ENCODE measurements around the gene SYVN1.

DNA sequence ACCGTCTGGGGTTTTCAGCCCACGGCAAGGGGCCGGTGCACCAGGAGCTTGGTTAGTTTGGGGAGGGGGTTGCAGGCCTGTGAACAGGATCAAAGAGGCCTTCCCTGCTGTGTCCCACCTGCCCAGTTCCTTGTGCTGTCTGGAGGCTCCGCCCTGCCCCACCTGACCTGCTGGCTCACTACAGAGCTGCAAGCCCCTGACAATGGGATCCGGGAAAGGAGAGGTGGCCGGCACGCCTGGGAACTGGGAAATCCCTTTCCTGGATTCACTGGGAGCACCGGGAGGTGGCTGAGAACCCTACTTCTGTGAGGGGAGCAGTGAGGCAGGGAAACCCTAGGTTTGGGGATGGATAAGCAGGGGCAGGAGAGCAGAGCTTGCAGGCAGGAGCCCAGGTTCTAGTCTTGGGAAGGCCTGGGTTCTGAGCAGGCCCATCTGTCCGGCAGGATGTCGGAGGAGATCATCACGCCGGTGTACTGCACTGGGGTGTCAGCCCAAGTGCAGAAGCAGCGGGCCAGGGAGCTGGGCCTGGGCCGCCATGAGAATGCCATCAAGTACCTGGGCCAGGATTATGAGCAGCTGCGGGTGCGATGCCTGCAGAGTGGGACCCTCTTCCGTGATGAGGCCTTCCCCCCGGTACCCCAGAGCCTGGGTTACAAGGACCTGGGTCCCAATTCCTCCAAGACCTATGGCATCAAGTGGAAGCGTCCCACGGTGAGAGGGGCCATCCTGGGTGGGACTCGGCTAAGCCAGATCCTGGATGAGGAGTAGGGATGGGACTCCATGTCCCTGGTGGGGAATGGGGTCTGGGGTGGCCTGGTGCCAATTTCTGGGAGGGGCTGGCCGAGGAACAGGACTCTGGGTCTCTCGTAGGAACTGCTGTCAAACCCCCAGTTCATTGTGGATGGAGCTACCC lies 48.2 kb upstream of the SYVN1 start:
- TF ChIP-seq, protein P1, sequence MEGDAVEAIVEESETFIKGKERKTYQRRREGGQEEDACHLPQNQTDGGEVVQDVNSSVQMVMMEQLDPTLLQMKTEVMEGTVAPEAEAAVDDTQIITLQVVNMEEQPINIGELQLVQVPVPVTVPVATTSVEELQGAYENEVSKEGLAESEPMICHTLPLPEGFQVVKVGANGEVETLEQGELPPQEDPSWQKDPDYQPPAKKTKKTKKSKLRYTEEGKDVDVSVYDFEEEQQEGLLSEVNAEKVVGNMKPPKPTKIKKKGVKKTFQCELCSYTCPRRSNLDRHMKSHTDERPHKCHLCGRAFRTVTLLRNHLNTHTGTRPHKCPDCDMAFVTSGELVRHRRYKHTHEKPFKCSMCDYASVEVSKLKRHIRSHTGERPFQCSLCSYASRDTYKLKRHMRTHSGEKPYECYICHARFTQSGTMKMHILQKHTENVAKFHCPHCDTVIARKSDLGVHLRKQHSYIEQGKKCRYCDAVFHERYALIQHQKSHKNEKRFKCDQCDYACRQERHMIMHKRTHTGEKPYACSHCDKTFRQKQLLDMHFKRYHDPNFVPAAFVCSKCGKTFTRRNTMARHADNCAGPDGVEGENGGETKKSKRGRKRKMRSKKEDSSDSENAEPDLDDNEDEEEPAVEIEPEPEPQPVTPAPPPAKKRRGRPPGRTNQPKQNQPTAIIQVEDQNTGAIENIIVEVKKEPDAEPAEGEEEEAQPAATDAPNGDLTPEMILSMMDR (IDR thresholded peaks at IDR 0.05): no peak
- TF ChIP-seq POLR2A (IDR thresholded peaks at IDR 0.05): no peak

All from heart left ventricle (tissue), 13 donors.